Esophagus muscularis mucosa (tissue), 4 donors: Measurements from ENCODE around the gene METTL26. TPM values are rescaled to one million over a fixed set of nuclear protein-coding genes. Genes with fewer than 3 reads are reported as not detected.
A peak's percentile ranks its signal among the peaks of the same experiment; 100 is the strongest.

Experiments
- DNase-seq: peaks from one replicate; pipeline ENCODE4 v3.0.0-alpha.2; 2017; ENCODE audit errors: extremely low spot score
- H3K27ac ChIP-seq, 4 donors: fragments of 200-600 bp; sonication (generic); replicated peaks in 1 of 4; 1 replicate in 3 of 4; 2 replicates in 1 of 4; pipeline ENCODE4 v1.5.1; 2016 to 2019; ENCODE audit warnings: mild to moderate bottlenecking in 1 of 4
- H3K27me3 ChIP-seq, 4 donors: fragments of 200-600 bp; sonication (generic); one replicate each; pipeline versions ENCODE4 v1.5.1 to v1.6.0; 2016 to 2019
- H3K36me3 ChIP-seq, 4 donors: fragments of 200-600 bp; sonication (generic); one replicate each; pipeline ENCODE4 v1.5.1; 2016 to 2019
- H3K4me1 ChIP-seq, 4 donors: fragments of 200-600 bp; sonication (generic); one replicate each; pipeline ENCODE4 v1.5.1; 2016 to 2019
- H3K4me3 ChIP-seq, 4 donors: fragments of 200-600 bp; sonication (generic); 1 replicate in 2 of 4; 2 replicates in 2 of 4; pipeline ENCODE4 v1.5.1; 2016 to 2019; ENCODE audit warnings: mild to moderate bottlenecking in 4 of 4, moderate library complexity in 1 of 4
- H3K9me3 ChIP-seq, 4 donors: fragments of 200-600 bp; sonication (generic); 1 replicate in 3 of 4; 2 replicates in 1 of 4; pipeline ENCODE4 v1.5.1; 2016 to 2019
- EP300 ChIP-seq: sonication (generic); formaldehyde crosslinking; IDR thresholded peaks from one replicate; pipeline ENCODE4 v1.6.1; 2017; ENCODE audit warnings: antibody characterized with exemption
- POLR2A ChIP-seq: fragments of 450-650 bp; IDR thresholded peaks from one replicate; pipeline ENCODE4 v1.6.1; 2017; ENCODE audit warnings: antibody characterized with exemption, moderate library complexity, mild to moderate bottlenecking, low read depth
- POLR2AphosphoS5 ChIP-seq, 2 donors: sonication (generic); formaldehyde crosslinking; IDR thresholded peaks; one replicate each; pipeline ENCODE4 v1.6.1; 2017; ENCODE audit warnings: antibody characterized with exemption in 2 of 2
- WGBS: methylation state at CpG from one replicate; pipeline ENCODE4 v1.1.5; 2018; 5-methylcytosine and 5-hydroxymethylcytosine counted together
- intact Hi-C: fragments of 100-400 bp; cut with DNase I; formaldehyde crosslinking; loops from one replicate; pipeline ENCODE4 v1.15.1; 2023
- total RNA-seq, 4 donors: library from RNA; depleted of rRNA; stranded (reverse); fragments of >200 nt; gene quantifications; one replicate each; pipeline versions ENCODE4 v1.1.0 to v1.2.1, GENCODE V29; 2016
- TF ChIP-seq, protein P1 (sequence below), 3 experiments: fragments of 200-600 bp in 2 of 3; fragments of 450-650 bp in 1 of 3; sonication (generic) in 2 of 3; IDR thresholded peaks; one replicate each; pipeline ENCODE4 v1.5.1; 2017 to 2019; ENCODE audit warnings: antibody characterized with exemption in 3 of 3, mild to moderate bottlenecking in 2 of 3, moderate library complexity in 1 of 3

The METTL26 gene
- total RNA-seq, 4 donors from 2014 or later = 129 to 166 (median 142) TPM

DNA sequence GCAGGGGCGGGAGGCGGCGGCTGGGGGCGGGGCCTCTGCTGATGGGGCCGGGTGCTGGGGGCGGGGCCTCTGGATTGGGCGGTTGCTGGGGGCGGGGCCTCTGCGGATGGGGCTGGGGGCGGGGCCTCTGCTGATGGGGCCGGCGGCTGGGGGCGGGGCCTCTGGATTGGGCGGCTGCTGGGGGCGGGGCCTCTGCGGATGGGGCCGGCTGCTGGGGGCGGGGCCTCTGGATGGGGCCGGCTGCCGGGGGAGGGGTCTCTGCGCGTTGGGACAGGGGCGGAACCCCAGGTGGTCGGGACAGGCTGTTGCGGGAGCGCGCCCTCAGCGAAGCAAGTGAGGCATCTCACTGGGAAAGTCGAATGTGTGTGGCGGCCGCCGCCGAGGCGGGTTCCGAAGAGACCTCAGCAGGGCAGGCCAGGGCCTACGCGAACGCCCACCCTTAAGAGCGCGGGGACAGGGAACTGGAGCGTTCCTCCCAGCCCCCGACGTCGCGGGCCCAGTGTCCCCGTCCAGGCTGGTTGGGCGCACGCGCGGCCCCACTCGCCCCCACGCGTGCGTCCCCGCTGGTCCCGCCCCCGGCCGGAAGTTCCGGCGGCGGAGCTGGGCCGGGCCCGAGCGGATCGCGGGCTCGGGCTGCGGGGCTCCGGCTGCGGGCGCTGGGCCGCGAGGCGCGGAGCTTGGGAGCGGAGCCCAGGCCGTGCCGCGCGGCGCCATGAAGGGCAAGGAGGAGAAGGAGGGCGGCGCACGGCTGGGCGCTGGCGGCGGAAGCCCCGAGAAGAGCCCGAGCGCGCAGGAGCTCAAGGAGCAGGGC, 43.9 kb upstream of the METTL26 start, which contains the start of gene STUB1:
Gene STUB1 (plus strand): TSS at position 597 of the 811 bp plus-strand sequence. CDS start 116 bp downstream, at position 713.
- peaks cover 0 to 5% (median 0%) of the 10 kb centered on the region in 4 donors for H3K27me3 ChIP-seq
- intact Hi-C loops = no loop called here
- peak within 1 kb of the TSS; percentile 81 to 98 (median 96) for H3K4me3 ChIP-seq
- 0% methylated on average over 7 of the region's 91 CpGs for WGBS
- peak within 1 kb of the TSS; percentile 93 to 98 (median 96) for H3K27ac ChIP-seq
- TF ChIP-seq POLR2A (no peak), POLR2AphosphoS5 (IDR thresholded peaks at IDR 0.05) (peak; percentile 68 to 71), EP300 (no peak)
- TF ChIP-seq, protein P1, sequence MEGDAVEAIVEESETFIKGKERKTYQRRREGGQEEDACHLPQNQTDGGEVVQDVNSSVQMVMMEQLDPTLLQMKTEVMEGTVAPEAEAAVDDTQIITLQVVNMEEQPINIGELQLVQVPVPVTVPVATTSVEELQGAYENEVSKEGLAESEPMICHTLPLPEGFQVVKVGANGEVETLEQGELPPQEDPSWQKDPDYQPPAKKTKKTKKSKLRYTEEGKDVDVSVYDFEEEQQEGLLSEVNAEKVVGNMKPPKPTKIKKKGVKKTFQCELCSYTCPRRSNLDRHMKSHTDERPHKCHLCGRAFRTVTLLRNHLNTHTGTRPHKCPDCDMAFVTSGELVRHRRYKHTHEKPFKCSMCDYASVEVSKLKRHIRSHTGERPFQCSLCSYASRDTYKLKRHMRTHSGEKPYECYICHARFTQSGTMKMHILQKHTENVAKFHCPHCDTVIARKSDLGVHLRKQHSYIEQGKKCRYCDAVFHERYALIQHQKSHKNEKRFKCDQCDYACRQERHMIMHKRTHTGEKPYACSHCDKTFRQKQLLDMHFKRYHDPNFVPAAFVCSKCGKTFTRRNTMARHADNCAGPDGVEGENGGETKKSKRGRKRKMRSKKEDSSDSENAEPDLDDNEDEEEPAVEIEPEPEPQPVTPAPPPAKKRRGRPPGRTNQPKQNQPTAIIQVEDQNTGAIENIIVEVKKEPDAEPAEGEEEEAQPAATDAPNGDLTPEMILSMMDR (IDR thresholded peaks at IDR 0.05) = peak in 1 of 3 experiments; percentile 19
- peaks cover 53 to 68% (median 66%) of the 10 kb centered on the region in 4 donors for H3K4me1 ChIP-seq
- no peaks in the 10 kb centered on the region for H3K9me3 ChIP-seq
- peaks cover 16 to 23% (median 22%) of the 10 kb centered on the region in 4 donors for H3K36me3 ChIP-seq
- DNase-seq = peak; percentile 98

GRCh38 chr16:678858-679813, 43.0 kb upstream of the METTL26 start:
- H3K27me3 ChIP-seq = peaks cover 0 to 5% (median 0%) of the 10 kb centered on the region in 4 donors
- H3K4me3 ChIP-seq = peak overlapping the region; percentile 81 to 98 (median 96)
- H3K36me3 ChIP-seq = peaks cover 16 to 23% (median 23%) of the 10 kb centered on the region in 4 donors
- peaks cover 49 to 70% (median 63%) of the 10 kb centered on the region in 4 donors for H3K4me1 ChIP-seq
- H3K27ac ChIP-seq = peak overlapping the region; percentile 93 to 98 (median 96)
- DNase-seq = no peak
- TF ChIP-seq EP300 (no peak), POLR2AphosphoS5 (IDR thresholded peaks at IDR 0.05) (peak in 1 of 2 donors; percentile 25), POLR2A (no peak)
- TF ChIP-seq, protein P1 (IDR thresholded peaks at IDR 0.05) = no peak
- H3K9me3 ChIP-seq = no peaks in the 10 kb centered on the region
- intact Hi-C loops = no loop called here
- WGBS = 4% methylated on average over 17 of the region's 52 CpGs

GRCh38 chr16:678209-678857, 42.2 kb upstream of the METTL26 start:
- Histone ChIP-seq H3K4me1 (peaks cover 45 to 66% (median 57%) of the 10 kb centered on the region in 4 donors), H3K4me3 (no peak overlapping the region), H3K27ac (peak overlapping the region in 1 of 4 donors; percentile 96), H3K27me3 (peaks cover 0 to 5% (median 0%) of the 10 kb centered on the region in 4 donors), H3K36me3 (peaks cover 20 to 29% (median 29%) of the 10 kb centered on the region in 4 donors), H3K9me3 (no peaks in the 10 kb centered on the region)
- no peak for TF ChIP-seq POLR2AphosphoS5 (IDR thresholded peaks at IDR 0.05)
- no peak for TF ChIP-seq POLR2A
- TF ChIP-seq, protein P1 (IDR thresholded peaks at IDR 0.05) = no peak
- no peak for TF ChIP-seq EP300
- intact Hi-C loops = no loop called here
- WGBS = 79% methylated on average over 11 of the region's 21 CpGs
- no peak for DNase-seq
